Fibroblast of skin of left quadriceps (primary cell): ENCODE data around the gene MTHFSD.

Source experiments
- DNase-seq, 2 experiments: peaks; one replicate each; pipeline ENCODE4 v3.0.0-alpha.2; 2013; ENCODE audit warnings: low read depth in 2 of 2

MTHFSD gene

GRCh38 chr16:86502856-86503748, 51.9 kb downstream of the MTHFSD start:
- DNase-seq, result no peak

DNA sequence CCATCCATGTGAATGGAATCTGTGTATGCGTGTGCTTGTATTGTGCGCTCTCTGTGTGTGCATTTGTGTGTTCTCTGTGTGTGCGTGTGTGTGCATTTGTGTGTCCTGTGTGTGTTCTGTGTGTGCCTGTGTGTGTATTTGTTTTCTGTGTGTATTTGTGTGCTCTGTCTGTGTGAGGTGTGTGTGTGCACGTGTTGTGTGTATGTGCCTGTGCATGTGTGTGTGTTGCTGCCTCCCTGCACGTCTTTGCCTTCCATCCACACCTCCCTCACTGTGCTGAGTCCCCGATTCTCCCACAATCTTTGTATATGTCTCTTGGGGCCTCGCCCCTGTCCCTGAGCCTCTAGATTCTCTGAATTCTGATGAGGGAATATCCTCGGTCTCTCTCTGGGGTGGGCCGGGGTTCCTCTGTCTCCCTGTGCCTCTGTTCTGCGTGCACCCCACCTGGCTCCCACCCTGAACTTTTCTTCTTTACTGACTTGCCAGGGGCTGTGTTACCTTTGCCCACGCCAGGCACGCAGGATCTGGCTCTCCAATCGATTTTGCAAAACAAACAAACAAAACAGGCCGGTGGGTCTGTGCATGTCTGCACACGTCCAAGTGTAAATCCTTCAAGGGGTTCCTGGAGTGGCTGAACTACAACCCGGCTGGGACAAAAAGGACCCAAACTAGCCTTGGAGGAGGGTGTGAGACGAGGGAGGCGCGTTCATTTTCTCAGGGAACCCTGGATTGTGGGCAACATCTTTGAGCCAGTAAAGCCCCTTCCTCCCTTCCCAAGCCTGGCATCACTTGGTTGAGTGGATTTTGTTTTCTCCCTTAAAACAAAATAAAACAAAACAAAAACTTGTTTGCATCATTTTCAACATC, 52.8 kb downstream of the MTHFSD start:
- DNase-seq, result no peak

DNA sequence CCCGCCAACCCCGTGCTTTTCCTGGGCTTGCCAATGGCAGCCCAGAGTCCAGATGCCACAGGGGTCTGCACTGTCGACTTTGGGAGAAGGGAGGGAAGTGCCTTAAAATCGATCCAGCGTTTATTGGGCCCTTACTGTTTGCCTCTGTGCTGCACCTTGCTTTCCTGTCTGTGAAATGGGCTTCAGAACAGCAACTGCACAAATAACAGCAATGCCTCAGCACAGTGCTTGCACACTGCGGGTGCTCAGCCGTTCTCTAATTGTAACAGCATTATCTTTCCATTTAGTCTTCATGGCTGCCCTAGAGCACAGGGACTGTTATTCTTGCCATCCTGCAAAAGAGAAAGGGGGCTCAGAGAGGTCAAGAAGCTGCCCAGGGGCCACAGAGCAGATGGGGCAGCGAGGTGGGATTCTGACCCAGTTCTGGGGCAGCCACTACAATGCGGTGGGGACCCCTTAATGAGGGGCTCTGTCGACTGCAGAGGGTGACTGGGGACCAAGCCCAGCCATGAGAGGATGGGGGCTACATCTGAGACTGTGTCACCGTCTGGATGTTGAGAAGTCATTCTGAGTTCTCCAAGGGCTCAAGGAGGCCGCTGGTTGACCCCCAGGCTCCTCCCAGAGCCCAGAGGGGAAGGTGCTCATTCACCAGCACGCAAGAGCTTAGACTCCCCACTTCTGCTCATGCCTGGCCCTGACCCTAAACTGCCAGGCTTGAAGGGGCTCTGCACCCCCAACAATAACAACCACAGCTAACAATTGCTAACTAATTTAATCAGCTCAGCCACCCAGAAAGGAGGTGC, 54.1 kb downstream of the MTHFSD start:
- DNase-seq, result no peak

DNA sequence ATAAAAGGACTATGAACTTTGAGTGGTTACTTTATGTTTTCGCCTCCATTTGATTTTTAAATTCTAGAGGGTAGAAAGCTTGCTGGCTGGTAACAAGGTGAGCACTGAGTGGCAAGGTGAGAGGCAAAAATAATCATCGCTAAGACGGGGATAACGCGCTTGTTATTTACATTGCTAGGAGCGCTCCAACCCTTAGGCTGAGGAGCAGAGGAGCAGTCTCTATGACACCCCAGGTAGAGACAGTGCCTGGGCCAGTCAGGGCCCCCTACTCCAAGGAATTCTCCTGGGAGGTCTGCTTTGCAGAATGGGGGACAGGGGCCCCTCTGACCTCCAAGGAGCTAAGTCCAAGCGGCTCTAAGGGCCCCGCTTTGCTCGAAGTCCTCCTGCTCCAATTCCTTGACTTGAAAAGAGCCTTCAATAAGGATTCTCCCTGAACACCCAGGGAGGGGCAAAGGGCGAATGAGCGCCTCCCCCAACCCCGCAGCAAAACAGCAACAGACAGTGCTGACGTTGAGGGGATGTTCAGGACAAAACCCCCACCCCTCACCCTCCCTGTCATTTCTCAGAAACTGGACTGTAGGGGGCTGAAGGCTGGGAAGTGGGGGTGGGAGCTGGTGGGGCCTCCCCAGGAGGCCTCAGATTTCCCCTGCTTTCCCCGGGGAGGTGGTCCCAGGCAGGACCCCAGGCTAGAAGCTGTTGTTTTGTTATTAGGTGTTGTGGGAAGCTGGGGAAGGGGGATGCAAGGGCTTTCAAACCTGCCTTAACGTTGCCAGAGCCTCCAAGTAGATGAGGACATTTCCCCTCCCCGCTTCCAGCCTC, 54.9 kb downstream of the MTHFSD start:
- DNase-seq, result no peak

GRCh38 chr16:86499440-86499786, 55.6 kb downstream of the MTHFSD start:
- no peak for DNase-seq

DNA sequence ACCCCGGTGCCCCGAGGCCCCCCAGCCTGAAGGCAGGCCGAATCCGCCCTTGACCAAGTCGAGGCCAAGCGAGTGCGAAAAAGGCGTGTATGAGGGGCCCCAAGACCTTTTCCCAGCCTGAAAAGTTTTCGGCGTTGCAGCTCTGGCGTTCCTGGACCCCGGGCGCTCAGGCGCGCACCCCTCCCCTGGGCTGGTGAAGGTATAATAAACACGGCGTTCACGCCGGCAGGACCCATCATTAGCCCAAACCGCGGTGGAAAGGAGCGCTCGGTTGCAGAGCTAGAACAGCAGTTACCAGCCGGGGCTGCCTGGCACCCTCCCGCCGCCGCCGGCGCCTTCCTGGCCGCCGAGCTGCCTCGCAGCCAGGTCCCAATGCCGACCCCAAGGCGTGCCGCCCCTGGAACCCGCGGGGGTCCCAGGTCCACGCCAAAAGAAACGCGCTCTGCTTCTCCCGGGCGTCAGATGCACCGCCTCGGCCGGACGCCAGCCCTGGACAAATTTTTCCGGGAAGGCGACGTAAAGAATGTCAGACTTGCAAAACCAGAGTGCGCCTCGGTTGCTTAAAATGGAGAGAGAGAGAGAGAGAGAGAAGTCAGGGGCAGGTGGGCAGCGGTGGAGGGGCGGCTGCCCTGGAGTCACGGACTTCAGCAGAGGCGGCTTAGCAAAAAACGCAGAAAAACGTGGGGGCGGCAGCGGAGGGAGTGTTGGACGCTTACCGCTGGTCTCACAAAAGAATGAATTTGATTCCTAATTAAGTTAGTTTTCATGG, 56.2 kb downstream of the MTHFSD start:
- no peak for DNase-seq

DNA sequence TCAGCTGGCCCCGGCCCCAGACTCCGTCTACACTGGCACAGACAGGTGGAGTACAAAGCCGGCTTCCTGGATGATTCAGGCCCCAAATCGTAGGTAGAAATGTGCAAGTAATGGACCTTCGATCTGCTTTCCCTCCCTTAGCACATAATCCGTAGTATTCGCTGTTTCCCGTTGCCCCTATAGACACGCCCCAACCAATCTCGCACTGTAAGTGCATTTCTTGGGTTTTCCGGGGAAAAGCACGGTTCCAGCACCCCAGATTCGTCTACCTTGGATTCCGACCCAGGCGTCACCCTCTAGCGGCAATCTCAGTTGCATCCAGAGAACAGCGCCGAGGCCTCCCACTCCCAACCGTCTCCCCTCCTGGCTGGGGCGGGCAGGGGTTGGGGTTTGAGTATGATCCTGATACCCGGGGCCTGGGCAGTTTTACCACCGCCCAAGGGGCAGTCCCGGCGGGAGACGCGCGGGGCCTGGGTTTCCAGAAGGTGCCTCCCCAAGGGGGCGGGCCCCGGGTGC, 56.8 kb downstream of the MTHFSD start:
- DNase-seq, result no peak

- DNase-seq, result no peak
Measured at GRCh38 chr16:86497551-86498021, 57.4 kb downstream of the MTHFSD start.

GRCh38 chr16:86496929-86497461, 58.0 kb downstream of the MTHFSD start:
- no peak for DNase-seq

DNA sequence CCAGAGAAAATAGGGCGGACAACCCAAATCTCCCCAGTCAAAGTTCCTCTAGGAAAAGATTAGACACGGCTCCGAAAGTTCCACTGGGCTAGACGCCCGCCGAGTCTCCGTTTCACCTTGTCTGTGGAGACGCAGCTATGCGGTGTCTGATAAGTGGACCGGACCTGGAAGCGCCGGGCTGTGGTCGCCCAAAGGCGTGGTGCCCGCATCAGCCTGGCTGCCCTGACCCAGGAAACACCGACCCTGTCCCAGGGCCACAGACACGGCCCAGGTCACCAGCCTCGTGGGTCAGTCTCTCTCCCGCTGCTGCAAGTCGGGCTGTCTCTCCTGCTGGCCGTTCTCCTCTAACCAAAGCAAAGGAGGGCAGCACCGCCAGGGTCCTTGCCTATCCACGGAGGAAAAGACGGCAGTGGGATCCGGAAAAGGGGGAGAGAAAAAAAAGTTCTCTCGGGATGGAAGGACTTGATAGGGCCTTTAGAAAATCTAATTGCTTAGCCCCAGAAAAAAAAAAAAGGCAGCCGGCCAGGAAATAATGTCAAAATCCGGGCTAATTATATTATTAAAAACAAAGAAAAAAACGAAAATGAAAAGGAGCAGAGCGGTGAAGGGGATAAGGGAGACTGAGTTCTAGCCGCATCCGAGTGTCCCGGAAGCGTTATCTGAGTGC, 58.6 kb downstream of the MTHFSD start:
- no peak for DNase-seq

DNA sequence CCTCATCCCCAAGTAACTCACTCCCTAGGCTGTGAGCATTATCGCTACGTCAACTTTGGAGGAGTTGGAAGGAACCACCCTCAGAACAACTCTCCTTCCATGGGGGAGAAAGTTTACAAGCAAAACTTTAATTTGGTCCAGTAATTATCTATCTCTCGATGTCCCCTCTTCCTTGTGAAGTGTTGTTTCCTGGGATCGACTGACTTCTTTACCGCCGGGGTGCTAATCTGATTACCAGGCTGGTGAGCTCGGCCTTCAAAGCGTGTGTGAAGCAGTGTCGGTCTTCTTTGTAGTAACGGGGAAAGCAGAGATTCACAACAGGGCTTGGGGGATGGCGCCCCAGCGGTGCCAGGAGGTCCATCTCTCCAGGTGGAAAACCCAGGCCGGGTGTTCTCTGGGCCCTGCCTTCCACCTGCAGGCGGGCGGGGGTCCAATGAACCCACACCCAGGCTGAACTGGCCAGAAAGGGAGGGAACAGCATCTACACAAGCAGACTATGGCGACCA, 59.2 kb downstream of the MTHFSD start:
- DNase-seq, result no peak

- DNase-seq, result no peak
Measured at GRCh38 chr16:86495357-86495701, 59.7 kb downstream of the MTHFSD start.

- DNase-seq, result no peak
Measured at GRCh38 chr16:86494565-86495356, 60.3 kb downstream of the MTHFSD start.

DNA sequence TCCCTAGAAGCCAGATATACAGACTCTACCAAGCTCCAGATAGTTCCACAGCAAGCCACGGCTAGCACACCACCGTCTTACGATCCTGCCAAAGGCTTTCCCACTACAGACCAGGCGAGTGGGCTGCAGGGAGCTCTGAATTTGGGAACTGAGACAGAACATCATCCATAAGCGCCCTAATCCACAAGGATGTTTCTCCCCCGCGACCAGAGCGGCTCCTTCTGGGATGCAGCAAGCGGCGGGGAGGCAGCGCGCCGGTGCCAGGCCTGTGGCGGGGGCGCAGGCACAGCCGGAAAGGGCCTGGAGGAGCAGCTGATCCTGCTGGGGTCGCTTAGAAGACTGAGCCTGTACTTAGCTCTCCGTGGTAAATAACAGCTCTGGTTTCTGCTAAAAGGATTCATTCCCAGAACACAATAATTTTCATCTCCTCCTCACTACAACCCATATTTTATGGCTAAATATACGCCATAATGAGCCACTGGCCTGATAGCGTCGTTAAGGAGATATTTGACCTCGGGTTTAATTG, 60.9 kb downstream of the MTHFSD start:
- DNase-seq, result no peak

DNA sequence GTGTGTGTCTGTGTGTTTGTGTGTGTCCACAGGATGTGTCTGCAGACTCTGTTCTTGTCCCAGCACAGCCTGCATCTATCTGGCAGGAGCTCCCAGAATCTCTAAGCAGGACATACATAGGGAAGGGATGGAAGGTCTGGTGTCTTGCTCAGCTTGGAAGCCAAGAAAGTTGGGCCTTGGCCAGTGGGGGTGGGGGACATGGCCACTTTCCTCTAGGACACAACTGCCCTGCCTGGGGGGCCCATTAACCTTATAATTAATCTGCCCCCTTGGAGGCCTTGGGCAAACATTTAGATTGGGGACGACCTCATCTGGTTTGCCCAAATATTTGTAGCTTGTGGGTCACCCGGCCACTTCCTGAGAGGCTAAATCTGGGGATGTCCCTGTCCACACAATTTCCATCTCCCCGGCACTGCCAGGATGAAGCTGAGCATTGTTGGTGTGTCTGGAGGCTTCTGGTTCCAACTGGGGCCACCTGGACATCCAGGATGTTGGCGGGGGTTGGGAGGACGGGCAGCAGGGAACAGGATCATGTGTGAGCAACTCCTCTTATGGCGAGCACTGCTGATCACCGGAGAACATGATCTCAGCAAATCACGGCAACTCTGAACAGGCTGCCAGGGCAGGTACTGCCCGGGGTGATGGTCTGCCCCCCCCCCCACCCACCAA, 61.9 kb downstream of the MTHFSD start:
- DNase-seq, result no peak

DNA sequence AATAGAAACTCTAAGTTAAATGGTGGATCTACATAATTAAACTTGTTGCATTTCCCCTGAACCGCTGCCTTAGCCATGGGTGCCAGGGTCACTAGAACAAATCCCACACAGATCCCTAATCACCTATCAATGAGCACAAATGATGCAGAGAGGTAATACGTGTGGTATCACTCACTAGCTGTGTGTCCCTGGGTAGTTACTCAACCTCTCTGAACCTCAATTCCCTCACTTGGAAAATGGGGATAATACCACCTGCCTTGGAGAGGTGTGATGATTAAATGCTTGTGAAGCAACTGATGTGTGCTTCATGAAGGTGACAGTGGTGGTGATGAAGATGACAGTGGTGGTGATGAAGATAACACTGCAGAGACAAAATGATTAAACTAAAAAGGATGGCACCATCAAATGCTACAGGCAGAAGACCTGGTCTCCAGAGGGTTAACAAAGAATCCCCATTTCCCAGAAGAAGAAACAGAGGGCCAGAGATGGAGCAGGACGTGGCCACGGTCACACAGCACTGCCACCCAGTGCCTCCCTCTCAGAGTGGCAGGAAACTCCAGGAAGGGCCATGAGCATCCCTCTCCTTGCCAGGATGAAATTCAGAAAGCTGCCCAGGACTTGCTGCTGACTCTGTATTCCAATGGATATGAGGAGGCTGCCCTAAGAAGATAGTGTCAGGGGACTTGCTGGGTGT, 62.6 kb downstream of the MTHFSD start:
- no peak for DNase-seq

DNA sequence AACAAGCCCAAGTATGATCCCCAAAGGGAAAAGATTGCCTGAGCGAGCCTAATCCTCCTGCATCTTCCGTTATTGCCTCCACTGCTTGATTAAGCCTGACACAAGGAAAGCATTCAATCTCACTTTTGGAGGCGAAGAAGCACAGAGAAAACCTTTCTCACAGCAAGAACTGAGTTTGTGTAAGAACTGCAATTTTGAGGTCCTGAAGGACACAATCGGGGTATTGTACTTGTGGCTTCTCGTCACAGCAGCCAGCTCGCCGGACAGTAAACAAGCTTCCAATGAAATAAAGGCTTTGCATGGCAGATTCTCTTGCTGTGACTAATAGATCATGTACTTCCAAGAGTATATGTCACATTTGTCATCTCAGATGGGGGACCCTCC, 63.4 kb downstream of the MTHFSD start:
- DNase-seq, result no peak
